ENCODE measurements around the gene PTPRD. TPM values are rescaled to one million over a fixed set of nuclear protein-coding genes. Genes with fewer than 3 reads are reported as not detected.

The PTPRD gene
- total RNA-seq, 1 experiment from 2014 or later = 32.5 TPM

DNA sequence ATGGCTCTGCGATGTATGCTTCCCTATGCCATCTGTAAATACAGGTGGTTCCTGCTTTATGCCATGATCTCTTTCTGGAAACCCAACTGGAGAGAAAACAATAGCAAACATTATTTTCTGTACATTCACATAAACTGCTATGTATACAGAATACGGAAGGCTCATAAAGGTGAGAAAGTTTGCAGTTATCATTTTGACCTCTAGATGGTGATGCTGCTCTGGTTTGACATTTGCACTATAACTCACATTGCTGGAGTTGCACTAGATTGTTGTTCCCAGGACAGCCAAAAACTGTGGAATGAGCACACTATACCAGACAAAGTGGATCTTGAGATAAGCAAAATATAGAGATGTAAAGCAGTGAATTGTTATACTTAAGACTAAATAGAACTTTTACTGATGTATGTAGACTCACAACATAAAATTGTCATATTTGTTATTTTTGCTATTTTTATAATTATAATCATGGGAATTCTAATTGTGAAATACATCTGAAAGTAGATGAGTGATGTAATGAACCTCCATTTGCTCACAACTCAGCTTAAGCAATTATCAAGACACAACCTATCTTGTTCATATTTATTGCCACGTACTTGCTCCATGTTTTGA, 246.5 kb downstream of the PTPRD start:
- H2BK5ac ChIP-seq (ENCODE audit: insufficient read length, low read length) = no peak overlapping the region
- H3K4me2 ChIP-seq (ENCODE audit: insufficient read depth, insufficient read length, low read length) = no peak overlapping the region
- H3T11ph ChIP-seq (ENCODE audit: low read length) = no peak overlapping the region
- no CpG with 5 or more reads among the region's 3 CpGs for WGBS (ENCODE audit: extremely low coverage, insufficient read length, low lambda C conversion rate)
- no peak overlapping the region for H3K27ac ChIP-seq (ENCODE audit: insufficient read length, low read depth, low read length)
- H2AFZ ChIP-seq (ENCODE audit: low read length) = no peak overlapping the region
- H3K56ac ChIP-seq (ENCODE audit: insufficient read length, low read depth, low read length) = no peak overlapping the region
- no peak overlapping the region for H4K5ac ChIP-seq (ENCODE audit: insufficient read length, low read depth, low read length)
- no peak overlapping the region for H3K27ac Mint-ChIP-seq
- no peak overlapping the region for H3K23ac ChIP-seq (ENCODE audit: insufficient read length, low read depth, low read length)
- no peaks in the 10 kb centered on the region for H3K79me1 ChIP-seq (ENCODE audit: insufficient read depth, low read depth, low read length, poor library complexity, severe bottlenecking)
- H3K4me1 Mint-ChIP-seq = peaks cover 0 to under 1% of the 10 kb centered on the region in 2 experiments; a peak in 1 of 4 replicates
- no peak overlapping the region for H4K8ac ChIP-seq (replicated peaks; ENCODE audit: insufficient read length, low read depth, low read length)
- no peak overlapping the region for H3K4ac ChIP-seq (ENCODE audit: low read depth, low read length)
- DNase-seq = no peak
- no peaks in the 10 kb centered on the region for H3K27me3 Mint-ChIP-seq (ENCODE audit: low read depth)
- no peak overlapping the region for H2AK5ac ChIP-seq (ENCODE audit: insufficient read length, low read length)
- H2BK15ac ChIP-seq (ENCODE audit: low read depth, low read length) = no peak overlapping the region
- no peaks in the 10 kb centered on the region for H3K36me3 Mint-ChIP-seq (ENCODE audit: insufficient read depth in 1 of 3, low read depth in 3 of 3)
- H3K9ac ChIP-seq (ENCODE audit: extremely low read depth, insufficient read length, low read length) = no peak overlapping the region
- H3K9me3 ChIP-seq (ENCODE audit: control insufficient read depth, low read depth, low read length) = no peaks in the 10 kb centered on the region
- no peaks in the 10 kb centered on the region for H4K20me1 ChIP-seq (ENCODE audit: control insufficient read depth, insufficient read depth, insufficient read length)
- no peak overlapping the region for H2BK20ac ChIP-seq (ENCODE audit: low read depth, low read length, poor library complexity, severe bottlenecking)
- no peaks in the 10 kb centered on the region for H3K4me1 ChIP-seq (ENCODE audit: insufficient read depth, low read length)
- no peak overlapping the region for H2BK120ac ChIP-seq (ENCODE audit: low read depth, low read length, poor library complexity, severe bottlenecking)
- no peak overlapping the region for H4K91ac ChIP-seq (ENCODE audit: insufficient read length, low read depth, low read length)
- H3K27me3 ChIP-seq (ENCODE audit: insufficient read depth, low read length) = no peaks in the 10 kb centered on the region
- TF ChIP-seq, protein P1, sequence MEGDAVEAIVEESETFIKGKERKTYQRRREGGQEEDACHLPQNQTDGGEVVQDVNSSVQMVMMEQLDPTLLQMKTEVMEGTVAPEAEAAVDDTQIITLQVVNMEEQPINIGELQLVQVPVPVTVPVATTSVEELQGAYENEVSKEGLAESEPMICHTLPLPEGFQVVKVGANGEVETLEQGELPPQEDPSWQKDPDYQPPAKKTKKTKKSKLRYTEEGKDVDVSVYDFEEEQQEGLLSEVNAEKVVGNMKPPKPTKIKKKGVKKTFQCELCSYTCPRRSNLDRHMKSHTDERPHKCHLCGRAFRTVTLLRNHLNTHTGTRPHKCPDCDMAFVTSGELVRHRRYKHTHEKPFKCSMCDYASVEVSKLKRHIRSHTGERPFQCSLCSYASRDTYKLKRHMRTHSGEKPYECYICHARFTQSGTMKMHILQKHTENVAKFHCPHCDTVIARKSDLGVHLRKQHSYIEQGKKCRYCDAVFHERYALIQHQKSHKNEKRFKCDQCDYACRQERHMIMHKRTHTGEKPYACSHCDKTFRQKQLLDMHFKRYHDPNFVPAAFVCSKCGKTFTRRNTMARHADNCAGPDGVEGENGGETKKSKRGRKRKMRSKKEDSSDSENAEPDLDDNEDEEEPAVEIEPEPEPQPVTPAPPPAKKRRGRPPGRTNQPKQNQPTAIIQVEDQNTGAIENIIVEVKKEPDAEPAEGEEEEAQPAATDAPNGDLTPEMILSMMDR (conservative IDR thresholded peaks at IDR 0.05) = peak; percentile 81
- no peaks in the 10 kb centered on the region for H3K9me3 Mint-ChIP-seq
- H3K14ac ChIP-seq (ENCODE audit: insufficient read depth, low read length) = no peak overlapping the region
- no peaks in the 10 kb centered on the region for H3K79me2 ChIP-seq (ENCODE audit: insufficient read depth, low read length)
- H2BK12ac ChIP-seq (ENCODE audit: insufficient read length, low read depth, low read length) = no peak overlapping the region
- H3K23me2 ChIP-seq (ENCODE audit: insufficient read length, low read depth, low read length, poor library complexity, severe bottlenecking) = no peaks in the 10 kb centered on the region
- H3K18ac ChIP-seq (ENCODE audit: insufficient read length, low read depth, low read length) = no peak overlapping the region
- H3K4me3 Mint-ChIP-seq = no peak overlapping the region

All from H9 (cell line).